Measurements from ENCODE around the gene APOC4. TPM values are rescaled to one million over a fixed set of nuclear protein-coding genes. Genes with fewer than 3 reads are reported as not detected.

APOC4 gene
- total and polyA plus RNA-seq, 12 donors, result 0.67 to 4.5 (median 1.3) TPM; not detected in 5

DNA sequence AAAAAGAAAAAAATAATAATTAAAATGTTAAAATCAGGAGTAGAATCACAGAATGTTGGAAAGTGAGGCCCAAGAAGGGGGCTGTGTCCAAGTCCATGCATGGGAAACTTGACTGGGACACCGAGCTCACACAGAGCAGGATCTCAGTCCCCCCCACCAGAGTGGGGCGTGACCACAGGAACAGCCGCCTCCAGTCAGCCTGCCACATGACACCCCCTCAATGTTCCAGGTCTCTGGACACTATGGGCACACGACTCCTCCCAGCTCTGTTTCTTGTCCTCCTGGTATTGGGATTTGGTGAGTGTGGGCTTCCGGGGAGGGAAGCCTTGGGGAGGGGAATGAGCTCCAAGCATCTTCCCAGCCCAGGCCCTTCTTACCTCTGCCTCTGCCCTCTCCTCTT lies 6.2 kb downstream of the APOC4 start:
- intact Hi-C loops (cut with DNase I), result no loop called here
- no peak overlapping the region for H3K4me3 ChIP-seq
- WGBS, 4 donors, result 70 to 90% (median 85%) methylated on average over 4 to 5 of the region's 5 CpGs
- no peak for TF ChIP-seq CTCF (IDR thresholded peaks at IDR 0.05)
- no peak for TF ChIP-seq POLR2A (IDR thresholded peaks at IDR 0.05)
- peaks cover 9 to 16% of the 10 kb centered on the region in 2 donors for H3K4me1 ChIP-seq (replicated peaks in 1 of 2)
- H3K36me3 ChIP-seq (replicated peaks in 1 of 2), result no peaks in the 10 kb centered on the region
- no peak for DNase-seq
- no peaks in the 10 kb centered on the region for H3K9me3 ChIP-seq (replicated peaks in 1 of 3)
- no peak overlapping the region for H3K27ac ChIP-seq
- H3K27me3 ChIP-seq, result no peaks in the 10 kb centered on the region

DNA sequence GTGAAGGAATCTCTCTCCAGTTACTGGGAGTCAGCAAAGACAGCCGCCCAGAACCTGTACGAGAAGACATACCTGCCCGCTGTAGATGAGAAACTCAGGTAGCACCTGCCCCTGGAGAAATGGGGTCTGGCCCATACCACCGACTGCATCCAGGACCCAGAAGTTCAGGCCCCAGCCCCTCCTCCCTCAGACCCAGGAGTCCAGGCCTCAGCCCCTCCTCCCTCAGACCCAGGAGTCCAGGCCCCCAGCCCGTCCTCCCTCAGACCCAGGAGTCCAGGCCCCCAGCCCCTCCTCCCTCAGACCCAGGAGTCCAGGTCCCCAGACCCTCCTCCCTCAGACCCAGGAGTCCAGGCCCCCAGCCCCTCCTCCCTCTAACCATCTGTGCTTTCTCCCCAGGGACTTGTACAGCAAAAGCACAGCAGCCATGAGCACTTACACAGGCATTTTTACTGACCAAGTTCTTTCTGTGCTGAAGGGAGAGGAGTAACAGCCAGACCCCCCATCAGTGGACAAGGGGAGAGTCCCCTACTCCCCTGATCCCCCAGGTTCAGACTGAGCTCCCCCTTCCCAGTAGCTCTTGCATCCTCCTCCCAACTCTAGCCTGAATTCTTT lies 6.8 kb downstream of the APOC4 start:
- Histone ChIP-seq H3K4me3 (no peak overlapping the region), H3K27ac (no peak overlapping the region), H3K4me1 (replicated peaks in 1 of 2) (peaks cover 9 to 21% of the 10 kb centered on the region in 2 donors), H3K36me3 (replicated peaks in 1 of 2) (no peaks in the 10 kb centered on the region), H3K27me3 (no peaks in the 10 kb centered on the region), H3K9me3 (replicated peaks in 1 of 3) (no peaks in the 10 kb centered on the region)
- no peak for TF ChIP-seq POLR2A (IDR thresholded peaks at IDR 0.05)
- no peak for TF ChIP-seq CTCF (IDR thresholded peaks at IDR 0.05)
- WGBS, 4 donors, result 84 to 90% (median 87%) methylated on average over 3 to 5 of the region's 5 CpGs
- no peak for DNase-seq
- intact Hi-C loops (cut with DNase I), result no loop called here

DNA sequence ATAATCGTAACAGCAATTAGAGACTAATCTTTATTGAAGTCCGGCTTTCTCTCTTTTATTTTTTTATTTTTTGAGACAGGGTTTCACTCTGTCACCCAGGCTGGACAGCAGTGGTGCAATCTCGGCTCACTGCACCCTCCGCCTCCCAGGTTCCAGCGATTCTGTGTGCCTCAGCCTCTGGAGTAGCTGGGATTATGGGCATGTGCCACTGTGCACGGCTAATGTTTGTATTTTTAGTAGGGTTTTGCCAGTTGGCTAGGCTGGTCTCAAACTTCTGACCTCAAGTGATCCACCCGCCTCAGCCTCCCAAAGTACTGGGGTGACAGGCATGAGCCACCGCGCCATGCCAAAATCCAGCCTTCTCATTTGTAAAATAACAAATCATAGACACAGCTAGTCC lies 7.5 kb downstream of the APOC4 start:
- Histone ChIP-seq H3K9me3 (replicated peaks in 1 of 3) (no peaks in the 10 kb centered on the region), H3K27ac (no peak overlapping the region), H3K27me3 (no peaks in the 10 kb centered on the region), H3K36me3 (replicated peaks in 1 of 2) (no peaks in the 10 kb centered on the region), H3K4me1 (replicated peaks in 1 of 2) (peaks cover 9 to 27% of the 10 kb centered on the region in 2 donors), H3K4me3 (no peak overlapping the region)
- TF ChIP-seq POLR2A (IDR thresholded peaks at IDR 0.05) (no peak), CTCF (IDR thresholded peaks at IDR 0.05) (no peak)
- WGBS, 4 donors, result 71 to 92% (median 79%) methylated on average over 9 of the region's 9 CpGs
- DNase-seq, result no peak
- intact Hi-C loops (cut with DNase I), result no loop called here

GRCh38 chr19:44951179-44952159 lies 9.4 kb downstream of the APOC4 start:
- TF ChIP-seq POLR2A (IDR thresholded peaks at IDR 0.05) (no peak), CTCF (IDR thresholded peaks at IDR 0.05) (peak; percentile 84 to 96 (median 91))
- Histone ChIP-seq H3K27me3 (no peaks in the 10 kb centered on the region), H3K4me1 (replicated peaks in 1 of 2) (peaks cover 12 to 34% of the 10 kb centered on the region in 2 donors), H3K27ac (peak overlapping the region in 4 of 5 donors; percentile 11 to 58 (median 54)), H3K9me3 (replicated peaks in 1 of 3) (no peaks in the 10 kb centered on the region), H3K4me3 (peak overlapping the region in 1 of 4 donors; percentile 14), H3K36me3 (replicated peaks in 1 of 2) (no peaks in the 10 kb centered on the region)
- intact Hi-C loops (cut with DNase I), result loop anchor here (2.0 to 5.0 kb wide), 2 partner anchors 47 to 49 kb away; partner anchors contain the start of gene APOE (in 1 of the 2)
- peak; percentile 74 to 88 (median 81) for DNase-seq
- WGBS, 4 donors, result 31 to 44% (median 34%) methylated on average over 8 to 13 of the region's 13 CpGs
